GM13976 (cell line): ENCODE results near the gene NQO2.
"Not testable (repeated sequence)": the region's sequence is repeated elsewhere in the genome, so short reads cannot be mapped to it uniquely, and the experiment has no call there.

Experiments
- DNase-seq: peaks from one replicate; pipeline ENCODE4 v3.0.0; 2012; ENCODE audit warnings: low spot score
- in situ Hi-C: fragments of 300-500 bp; cut with MboI; formaldehyde crosslinking; loops from one replicate; pipeline ENCODE4 v1.12.0; 2022; ENCODE audit warnings: low sequenced_read_pairs, mixed read lengths, inconsistent platforms; ENCODE audit not compliant: unreplicated experiment
- TF ChIP-seq, protein P1 (sequence below): IDR thresholded peaks from 2 replicates; pipeline ENCODE4 v1.5.1; 2012; ENCODE audit warnings: borderline replicate concordance, mild to moderate bottlenecking; ENCODE audit not compliant: insufficient read depth; ENCODE audit errors: extremely low read depth, missing control alignments, control extremely low read depth

Gene NQO2

DNA sequence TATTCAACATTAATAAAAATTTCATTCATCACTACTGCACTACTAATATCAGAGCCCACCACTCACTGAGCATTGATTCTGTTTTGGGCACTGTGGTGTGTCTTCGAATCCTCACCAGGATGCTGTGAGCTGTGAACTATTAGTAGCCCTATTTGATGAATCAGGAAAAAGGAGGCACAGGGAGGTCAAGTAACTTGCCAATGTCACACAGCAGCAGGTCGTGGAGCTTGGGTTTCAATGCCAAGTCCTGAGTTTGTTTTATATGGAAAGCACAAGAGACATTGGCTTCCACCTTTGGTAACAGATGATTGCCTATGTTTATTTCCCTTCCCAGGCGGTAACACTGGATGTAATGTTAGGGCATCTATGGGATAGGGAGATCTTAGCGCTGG is 15.0 kb downstream of the NQO2 start:
- DNase-seq = no peak
- TF ChIP-seq, protein P1, sequence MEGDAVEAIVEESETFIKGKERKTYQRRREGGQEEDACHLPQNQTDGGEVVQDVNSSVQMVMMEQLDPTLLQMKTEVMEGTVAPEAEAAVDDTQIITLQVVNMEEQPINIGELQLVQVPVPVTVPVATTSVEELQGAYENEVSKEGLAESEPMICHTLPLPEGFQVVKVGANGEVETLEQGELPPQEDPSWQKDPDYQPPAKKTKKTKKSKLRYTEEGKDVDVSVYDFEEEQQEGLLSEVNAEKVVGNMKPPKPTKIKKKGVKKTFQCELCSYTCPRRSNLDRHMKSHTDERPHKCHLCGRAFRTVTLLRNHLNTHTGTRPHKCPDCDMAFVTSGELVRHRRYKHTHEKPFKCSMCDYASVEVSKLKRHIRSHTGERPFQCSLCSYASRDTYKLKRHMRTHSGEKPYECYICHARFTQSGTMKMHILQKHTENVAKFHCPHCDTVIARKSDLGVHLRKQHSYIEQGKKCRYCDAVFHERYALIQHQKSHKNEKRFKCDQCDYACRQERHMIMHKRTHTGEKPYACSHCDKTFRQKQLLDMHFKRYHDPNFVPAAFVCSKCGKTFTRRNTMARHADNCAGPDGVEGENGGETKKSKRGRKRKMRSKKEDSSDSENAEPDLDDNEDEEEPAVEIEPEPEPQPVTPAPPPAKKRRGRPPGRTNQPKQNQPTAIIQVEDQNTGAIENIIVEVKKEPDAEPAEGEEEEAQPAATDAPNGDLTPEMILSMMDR = no peak
- in situ Hi-C loops = loop anchor here (5.0 kb wide), 1 partner anchor 33 kb away; no protein-coding TSS in a partner anchor

DNA sequence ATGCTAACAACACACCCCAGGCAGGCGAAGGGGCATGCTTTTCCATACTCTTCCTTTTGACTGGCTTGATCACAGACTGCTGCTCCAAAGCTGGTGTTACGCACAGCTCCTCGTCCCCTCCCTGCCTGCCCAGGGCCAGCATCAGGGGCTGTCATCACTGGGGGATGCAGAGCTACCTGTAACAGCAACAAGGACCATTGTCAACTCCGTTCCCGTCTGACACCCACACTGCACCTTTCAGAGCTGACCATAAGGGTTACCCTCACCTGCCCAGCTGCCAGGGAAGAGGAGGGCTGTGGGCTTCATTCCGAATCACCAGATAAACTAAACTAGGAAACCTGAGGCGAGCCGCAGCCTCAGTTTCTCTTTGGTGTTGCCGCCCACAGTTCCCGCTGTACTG is 15.4 kb downstream of the NQO2 start:
- TF ChIP-seq, protein P1 = no peak
- no peak for DNase-seq
- in situ Hi-C loops = no loop called here

DNA sequence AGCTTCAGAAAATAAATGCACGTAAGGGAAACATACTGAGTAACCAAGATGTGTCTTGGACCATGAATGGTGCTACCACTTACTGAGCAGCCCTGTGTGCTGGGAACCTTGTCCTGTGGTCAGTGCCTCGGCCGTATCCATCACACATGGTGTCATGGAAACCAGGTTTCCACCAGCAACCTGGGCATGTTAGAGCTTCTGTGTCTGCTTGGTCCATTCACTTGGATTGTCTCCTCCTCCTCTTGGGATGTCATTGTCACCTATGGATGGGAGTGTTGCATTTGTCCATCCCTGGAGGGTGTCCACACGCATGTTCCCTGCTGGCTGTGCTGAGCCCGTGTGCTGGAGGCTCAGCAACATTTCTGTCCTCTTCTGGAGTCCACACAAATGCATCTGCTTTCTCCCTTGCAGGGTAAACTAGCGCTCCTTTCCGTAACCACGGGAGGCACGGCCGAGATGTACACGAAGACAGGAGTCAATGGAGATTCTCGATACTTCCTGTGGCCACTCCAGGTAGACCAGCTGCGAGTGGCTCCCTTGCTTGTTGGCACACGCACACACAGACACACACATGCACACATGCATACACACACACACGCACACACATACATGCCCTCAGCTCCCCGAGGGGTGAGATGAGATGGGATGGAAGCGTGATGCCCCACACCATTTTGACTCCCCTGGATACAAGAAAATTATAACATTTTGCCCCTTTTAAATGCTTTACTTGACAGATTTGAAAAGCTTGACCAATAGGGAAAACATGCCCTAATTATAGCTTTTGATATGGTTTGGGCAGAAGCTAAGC is 17.0 kb downstream of the NQO2 start:
- TF ChIP-seq, protein P1 = no peak
- in situ Hi-C loops = no loop called here
- DNase-seq = no peak

DNA sequence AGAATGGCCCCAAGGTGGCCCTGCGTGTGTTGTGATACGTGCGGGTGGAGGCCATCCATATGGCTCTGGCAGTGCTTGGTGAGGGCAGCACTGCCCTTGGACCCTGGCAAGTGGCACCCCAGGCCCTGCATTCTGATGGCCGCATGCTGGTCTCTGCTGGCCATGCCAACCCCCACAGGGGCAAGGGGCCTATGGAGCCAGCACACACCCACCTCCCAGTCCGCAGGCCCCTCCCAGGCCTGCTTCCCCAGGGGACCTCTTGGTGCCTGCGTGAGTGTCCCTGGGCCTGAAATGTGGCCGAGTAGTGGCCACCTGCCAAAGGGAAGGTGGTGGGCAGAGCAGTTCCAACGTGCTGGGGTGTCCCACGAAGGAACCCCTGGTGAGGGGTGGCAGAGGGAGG is 17.6 kb downstream of the NQO2 start:
- in situ Hi-C loops = no loop called here
- no peak for DNase-seq
- TF ChIP-seq, protein P1 = no peak

DNA sequence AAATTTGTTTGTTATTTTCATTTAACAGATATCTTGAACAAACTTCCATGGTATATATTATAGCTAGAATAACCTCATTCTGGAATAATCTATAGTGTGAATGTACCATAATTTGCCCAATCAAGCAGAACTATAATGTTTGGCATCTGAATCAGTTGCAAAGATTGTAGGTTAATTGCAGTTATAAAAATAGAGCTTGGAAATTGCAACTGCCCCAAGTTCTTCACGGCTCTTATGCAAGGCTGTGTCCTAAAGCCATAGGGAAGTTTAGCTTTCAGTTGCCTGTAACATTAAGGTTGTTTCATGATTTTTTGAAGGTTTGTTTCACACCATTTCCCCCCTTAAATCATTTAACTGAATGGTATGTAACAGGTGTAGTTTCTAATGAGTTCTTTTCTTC is 19.4 kb downstream of the NQO2 start:
- DNase-seq = no peak
- TF ChIP-seq, protein P1 = no peak
- in situ Hi-C loops = no loop called here

DNA sequence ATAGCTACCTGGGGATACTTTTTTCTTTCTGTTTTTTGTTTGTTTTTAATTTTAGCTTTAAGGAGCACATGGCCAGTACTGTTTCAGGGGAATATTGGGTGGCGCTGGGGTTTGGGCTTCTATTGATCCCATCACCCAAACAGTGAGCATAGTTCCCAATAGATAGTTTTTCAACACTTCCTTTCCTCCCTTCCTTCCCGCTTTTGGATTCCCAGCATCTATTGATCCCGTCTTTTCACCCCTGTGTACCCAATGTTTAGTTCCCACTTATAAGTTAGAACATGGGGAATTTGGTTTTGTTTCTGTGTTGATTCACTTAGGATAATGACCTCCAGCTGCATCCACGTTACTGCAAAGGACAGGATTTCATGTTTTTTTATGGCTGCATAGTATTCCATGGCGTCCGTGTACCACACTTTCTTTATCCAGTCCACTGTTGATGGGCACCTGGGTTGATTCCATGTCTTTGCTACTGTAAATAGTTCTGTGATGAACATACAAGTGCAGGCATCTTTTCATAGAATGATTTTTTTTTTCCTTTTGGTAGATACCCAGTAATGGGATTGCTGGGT is 20.1 kb downstream of the NQO2 start:
- DNase-seq = no peak
- TF ChIP-seq, protein P1 = no peak
- in situ Hi-C loops = no loop called here

DNA sequence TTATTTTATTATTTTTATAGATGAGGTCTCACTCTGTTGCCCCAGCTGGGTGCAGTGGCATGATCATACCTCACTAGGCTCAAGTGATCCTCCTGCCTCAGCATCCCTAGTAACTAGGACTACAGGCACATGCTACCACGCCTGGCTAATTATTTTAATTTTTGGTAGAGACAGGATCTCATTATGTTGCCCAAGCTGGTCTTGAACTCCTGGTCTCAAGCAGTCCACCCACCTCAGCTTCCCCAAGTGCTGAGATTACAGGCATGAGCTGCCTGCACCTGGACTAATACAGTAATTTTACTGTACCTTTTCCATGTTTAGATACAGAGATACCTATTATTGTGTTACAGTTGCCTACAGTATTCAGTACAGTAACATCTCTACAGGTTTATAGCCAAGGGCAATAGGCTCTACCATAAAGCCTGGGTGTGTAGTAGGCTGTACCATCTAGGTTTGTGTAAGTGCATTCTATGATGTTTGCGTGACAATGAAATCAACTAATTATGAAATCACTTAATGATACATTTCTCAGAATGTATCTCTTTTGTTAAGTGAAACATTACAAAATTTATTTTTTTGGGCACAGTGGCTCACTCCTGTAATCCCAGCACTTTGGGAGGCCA is 21.4 kb downstream of the NQO2 start:
- in situ Hi-C loops = not testable (repeated sequence)

More for the DNA sequence above, 21.4 kb downstream of the NQO2 start:
- not testable (repeated sequence) for DNase-seq
